Measurements from ENCODE around the gene GRAMD4.
"Not testable (repeated sequence)": the region's sequence is repeated elsewhere in the genome, so short reads cannot be mapped to it uniquely, and the experiment has no call there.

The GRAMD4 gene

DNA sequence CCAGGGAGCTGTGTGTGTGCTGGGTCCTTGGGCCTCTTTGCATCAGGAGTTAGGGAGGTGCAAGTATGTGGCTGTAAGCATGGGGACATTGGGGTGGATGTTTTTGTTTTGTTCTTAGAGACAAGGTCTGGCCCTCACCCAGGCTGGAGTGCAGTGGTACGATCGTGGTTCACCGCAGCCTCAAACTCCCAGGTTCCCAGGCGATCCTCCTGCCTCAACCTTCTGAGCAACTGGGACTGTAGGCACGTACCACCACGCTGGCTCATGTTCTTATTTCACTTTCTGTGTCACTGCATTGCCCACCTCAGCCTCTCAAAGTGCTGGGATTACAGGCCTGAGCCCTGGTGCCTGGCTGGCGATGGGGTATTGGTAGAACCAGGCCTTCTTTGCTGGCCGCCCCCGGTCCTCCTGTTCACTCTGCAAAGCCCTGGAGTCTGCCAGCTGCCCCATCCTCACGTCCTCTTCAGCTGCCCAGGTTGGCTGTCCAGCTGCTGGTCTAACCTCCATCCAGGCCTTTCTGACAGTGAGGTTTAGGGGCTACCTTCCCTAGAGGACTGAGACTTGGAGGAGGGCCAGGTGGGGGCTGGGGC, 851 bp upstream of the GRAMD4 start:
- DNase-seq (ENCODE audit: low read depth), result no peak

DNA sequence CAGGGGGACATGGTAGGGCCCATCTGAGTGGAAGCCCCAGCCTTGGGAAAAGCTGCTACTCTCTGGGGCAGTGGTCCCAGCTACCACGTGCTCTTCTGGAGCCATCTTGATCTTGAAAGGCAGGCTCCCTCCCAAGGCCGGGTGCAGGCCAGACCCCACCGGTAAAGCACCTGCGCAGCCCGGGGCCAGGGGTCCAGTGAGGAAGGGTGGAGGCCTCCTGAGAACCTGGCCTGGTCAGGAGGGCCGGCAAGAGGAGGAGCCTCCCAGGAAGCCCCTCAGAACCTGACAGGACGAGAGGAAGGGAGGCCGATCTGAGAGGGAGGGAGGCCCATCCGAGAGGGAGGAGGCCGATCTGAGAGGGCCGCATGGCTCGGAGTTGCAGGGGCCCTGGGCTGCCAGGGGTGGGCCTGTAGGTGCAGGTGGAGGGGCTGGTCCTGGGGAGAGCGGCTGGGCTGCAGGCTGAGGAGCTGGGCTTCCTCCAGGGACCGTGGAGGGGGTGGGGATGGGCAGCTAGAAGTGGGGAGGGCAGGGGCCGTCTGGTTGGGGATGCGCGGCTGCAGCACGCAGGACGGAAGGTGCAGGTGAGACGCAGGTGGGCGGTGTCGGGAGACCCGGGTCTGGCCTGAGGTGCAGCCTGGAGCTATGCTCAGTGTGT, 529 bp downstream of the GRAMD4 start:
- no peak for DNase-seq (ENCODE audit: low read depth)

DNA sequence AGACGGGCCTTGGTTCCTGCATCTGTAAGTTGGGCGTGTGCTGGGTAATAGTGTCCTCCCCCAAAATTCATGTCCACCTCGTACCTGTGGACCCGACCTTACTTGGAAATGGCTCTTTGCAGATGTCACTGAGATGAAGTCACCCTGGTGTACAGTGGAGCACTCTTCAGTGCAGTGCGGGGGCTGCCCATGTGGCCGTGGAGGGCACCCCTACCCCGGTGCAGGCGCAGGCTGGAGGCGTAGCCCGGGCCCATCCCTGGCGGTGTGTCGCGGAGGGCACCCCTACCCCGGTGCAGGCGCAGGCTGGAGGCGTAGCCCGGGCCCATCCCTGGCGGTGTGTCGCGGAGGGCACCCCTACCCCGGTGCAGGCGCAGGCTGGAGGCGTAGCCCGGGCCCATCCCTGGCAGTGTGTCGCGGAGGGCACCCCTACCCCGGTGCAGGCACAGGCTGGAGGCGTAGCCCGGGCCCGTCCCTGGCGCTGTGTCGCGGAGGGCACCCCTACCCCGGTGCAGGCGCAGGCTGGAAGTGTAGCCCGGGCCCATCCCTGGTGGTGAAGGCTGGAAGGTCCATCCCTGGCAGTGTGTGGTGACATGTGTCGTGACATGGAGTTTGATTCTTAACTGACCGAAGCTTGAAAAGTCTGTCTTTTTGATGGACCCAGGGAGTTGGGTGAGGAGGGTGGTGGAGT, 1.2 kb downstream of the GRAMD4 start:
- not testable (repeated sequence) for DNase-seq (ENCODE audit: low read depth)

DNA sequence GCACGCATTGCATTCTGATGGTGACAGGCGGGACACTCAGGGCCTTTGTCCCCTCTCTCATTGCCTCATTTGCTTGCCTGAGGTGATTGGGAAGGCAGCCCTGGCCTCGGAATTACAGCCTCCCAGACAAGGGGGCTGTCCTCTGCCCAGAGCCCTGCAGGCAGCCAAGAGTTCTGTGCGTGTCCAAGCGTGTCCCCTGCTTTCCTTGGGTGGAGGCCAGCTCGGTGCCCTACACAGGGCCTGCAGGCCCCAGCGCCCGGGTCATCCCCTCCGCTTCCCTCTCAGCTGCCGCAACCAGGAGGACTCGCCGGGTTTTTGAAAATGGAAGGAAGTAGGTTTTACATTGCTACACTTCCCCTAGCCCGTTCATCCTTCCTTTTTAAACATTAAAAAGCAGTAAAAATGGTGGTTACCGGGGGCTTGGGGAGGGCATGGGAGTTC, 1.9 kb downstream of the GRAMD4 start:
- no peak for DNase-seq (ENCODE audit: low read depth)

DNA sequence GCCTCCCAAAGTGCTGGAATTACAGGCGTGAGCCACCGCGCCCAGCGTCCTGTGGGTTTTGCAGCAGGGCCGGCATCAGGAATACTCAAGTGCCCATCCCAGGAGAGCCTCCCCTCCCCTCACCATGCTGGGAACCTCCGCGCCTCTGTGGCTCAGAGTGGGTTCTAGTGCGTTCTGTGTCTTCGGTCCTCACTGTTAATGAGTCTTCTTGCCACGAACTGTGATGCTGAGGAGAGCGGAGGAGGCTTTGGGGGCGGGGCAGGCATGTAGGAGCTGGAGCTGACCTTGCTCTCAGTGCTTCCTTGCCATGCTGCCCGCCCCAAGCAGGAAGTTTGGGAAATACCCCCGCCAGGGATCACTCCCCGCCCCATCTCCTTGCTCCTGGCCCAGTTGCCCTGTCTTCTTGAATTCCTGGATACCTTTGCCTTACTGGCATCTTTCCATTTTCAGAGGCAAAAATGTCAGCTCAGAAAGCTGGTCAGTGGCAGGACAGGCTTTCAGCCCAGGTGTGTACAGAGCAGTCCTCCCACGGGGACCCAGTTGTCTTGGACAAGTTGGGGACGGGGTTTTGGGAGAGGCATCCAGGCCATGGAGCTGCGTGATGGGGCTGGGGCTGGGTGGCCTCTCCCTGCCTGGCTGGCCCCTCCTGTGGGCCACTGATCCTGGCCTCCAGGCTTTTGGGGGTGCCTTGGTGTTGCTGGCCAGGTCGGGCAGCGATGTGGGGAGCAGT, 5.1 kb downstream of the GRAMD4 start:
- no peak for DNase-seq (ENCODE audit: low read depth)

DNA sequence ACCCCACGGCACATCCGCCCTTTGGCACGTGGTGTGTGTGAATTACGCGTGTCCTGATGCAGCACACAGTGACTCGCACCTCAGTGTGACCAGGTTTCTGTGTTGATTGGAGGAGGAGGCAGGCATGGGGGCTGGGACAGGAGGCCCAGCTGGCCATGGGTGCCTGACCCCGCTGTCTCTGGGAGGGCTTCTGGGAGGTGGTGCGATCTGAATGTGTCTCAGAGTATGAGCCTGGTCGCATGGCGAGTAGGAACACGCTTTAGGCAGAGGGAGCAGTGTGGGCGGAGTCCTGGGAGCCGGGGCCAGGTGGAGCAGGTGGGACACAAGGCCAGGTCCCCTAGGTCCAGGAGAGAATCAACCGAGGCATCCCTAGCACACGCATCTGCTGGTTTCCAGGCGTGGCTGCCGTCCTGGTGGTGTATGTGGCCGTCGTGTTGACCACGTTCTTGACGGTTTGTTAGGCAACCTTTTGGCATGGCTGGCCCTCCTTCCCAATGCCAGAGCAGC, 5.7 kb downstream of the GRAMD4 start:
- no peak for DNase-seq (ENCODE audit: low read depth)

DNA sequence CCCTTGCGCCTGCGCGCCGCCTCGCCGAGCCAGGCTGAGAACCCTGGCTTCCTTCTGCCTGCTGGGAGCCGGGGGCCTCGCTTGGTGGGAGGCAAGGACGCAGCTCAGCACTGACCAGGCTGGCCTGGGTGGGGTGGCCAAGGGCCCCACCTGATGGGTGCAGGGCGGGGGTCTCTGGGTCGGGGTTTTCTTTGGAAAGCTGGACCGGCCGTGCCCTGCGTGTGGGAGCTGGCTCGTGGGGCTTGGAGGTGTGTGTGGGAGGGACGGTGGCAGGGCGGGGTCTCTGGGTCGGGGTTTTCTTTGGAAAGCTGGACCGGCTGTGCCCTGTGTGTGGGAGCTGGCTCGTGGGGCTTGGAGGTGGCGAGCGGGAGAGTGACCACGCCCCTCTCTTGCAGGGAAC, 6.2 kb downstream of the GRAMD4 start:
- DNase-seq (ENCODE audit: low read depth), result no peak

DNA sequence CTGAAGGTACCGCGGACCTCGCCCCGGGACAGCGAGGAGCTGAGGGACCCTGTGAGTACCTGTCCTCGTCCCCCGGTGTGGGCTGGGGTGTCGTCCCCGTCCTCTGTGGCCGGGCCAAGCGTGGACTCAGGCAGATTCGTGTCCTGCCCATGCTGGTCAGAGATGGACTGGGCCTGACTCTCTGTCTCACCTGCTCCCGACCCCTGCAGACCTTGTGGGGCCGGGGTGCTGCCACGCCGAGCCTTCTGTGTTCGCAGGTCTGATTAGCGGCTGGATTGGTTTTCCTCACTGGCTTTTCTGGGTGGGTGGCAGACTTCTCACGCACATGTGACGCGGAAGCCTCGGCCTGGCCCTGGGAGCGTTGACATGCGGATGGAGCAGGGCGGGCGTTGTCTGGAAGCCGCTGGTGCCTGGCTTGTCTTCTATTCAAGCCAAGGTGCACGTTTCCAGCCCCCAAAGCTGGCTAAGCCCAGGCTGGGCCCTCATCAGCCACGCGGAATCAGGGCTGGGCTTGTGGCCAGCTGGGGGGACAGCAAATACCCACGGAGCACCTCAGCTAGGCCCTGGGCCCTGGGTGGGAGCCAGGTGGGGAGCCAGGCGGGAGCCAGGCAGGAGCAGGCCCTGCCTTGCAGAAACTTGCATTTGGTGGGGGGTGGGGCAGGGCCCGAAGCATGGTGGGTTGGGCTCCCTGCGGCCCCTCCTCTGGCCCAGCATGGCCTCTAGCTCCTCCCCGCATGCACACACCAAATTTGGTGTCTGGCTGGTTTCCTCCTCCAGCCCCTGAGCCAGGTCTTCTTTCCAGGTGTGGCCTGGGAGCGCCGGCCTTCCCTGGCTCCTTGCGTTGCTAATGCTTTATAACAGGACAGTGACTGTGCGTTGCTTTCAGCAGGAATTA, 7.0 kb downstream of the GRAMD4 start:
- DNase-seq (ENCODE audit: low read depth), result no peak

DNA sequence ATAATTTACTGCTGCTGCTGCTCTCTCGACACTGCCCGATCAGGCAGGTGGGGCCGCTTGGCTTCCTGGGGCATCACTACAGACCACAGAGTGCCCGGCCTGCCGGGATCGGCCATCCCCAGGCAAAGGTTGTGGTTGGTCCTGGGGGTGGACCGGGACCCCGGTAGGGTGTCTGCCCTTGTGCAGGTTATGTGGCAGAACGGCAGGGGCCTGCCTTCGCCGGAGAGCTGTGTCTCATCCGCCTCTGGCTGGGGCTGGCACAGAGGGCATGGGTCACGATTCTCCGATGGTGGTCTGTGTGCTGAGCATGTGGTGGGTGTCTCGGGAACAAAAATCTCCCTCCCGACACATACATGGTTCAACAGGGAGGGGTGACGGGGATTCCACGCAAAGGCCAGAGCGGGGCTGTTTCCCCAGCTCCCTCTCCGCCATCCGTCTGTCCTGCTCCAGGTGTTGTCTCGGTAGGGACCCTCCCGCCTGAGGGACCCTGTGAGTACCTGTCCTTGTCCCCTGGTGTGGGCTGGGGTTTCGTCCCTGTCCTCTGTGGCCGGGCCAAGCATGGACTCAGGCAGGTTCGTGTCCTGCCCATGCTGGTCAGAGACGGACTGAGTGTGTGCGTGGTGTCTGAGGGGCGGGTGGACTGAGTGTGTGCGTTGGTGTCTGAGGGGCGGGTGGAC, 7.8 kb downstream of the GRAMD4 start:
- DNase-seq (ENCODE audit: low read depth), result no peak

DNA sequence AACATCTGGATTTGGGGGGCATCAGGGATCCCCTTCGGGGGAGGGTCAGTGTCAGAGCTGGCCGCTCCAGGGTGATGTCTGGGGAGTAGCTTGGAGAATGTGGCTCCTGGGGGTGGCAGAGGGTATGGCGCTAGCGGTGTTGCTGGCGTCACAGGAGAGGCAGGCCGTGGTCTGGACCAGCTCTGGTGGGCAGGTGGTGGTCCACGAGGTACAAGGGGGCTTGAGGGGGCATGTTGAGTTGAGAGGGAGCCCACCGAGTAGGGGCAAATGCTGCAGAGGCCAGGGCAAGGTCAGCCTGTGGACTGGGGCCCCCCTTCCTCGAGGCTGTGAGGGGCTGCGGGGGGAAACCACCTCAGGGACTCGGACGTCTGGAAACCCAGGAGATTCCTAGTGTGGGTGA, 8.6 kb downstream of the GRAMD4 start:
- DNase-seq (ENCODE audit: low read depth), result no peak

DNA sequence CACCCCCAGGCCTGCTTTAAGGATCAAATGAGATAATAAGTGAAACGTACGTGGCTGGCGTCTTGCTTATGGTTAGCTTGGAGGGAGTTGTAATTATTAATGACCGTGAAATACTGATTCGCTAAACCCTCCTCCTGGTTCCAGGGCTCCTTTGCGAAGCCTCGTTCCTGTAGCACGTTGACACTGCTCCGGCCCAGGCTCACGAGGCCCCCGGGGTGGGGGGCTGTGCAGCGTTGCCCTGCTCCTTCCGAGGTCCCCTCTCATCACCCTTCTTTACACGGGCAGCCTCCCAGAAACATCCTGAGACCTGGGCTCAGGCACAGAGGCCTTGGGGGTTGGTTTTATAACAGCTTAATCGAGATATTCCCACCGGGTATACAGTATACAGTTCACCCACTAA, 9.1 kb downstream of the GRAMD4 start:
- DNase-seq (ENCODE audit: low read depth), result no peak

DNA sequence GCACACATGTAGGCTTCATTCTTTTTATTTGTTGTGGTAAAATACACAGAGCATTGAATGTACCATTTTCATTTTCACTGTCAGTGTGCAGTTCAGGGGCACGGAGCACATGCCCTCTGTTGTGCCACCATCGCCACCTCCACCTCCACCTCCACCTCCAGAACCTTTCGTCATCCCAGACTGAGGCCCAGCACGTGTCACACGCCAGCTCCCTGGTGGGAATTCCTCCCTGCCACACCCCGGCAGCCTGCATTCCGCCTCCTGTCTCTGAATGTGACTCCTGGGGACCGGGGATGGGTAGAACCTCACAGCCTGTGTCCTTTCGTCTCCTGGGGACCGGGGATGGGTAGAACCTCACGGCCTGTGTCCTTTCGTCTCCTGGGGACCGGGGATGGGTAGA, 10.9 kb downstream of the GRAMD4 start:
- DNase-seq (ENCODE audit: low read depth), result no peak

DNA sequence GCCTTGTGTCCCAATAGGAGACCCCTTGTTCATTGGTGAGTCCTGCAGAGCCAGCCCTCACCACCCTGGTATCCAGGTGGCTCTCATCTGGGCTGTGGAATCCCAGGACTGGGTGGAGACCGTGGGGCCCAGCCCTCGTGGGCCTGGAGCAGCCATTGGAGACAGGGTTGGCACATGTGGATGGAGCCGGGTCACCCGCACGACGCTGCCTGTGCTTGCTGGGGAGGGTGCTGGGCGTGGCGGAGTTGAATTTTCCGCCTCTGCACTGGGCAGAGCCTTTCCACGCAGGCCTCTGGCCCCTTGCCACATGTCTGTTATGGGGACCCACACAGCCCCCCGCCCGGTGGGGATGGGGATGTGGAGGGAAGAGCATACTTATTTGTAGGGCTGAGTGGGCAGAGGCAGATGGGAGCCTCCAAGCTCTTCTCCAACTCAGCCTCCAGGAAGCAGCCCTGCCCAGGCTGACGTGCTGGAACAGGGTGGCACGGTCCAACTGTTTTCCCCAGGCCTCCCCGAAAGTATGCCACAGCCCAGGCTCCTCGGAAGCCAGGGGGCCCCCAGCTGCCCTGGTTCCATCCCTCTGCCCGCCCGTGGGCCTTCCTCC, 12.6 kb downstream of the GRAMD4 start:
- no peak for DNase-seq (ENCODE audit: low read depth)

DNA sequence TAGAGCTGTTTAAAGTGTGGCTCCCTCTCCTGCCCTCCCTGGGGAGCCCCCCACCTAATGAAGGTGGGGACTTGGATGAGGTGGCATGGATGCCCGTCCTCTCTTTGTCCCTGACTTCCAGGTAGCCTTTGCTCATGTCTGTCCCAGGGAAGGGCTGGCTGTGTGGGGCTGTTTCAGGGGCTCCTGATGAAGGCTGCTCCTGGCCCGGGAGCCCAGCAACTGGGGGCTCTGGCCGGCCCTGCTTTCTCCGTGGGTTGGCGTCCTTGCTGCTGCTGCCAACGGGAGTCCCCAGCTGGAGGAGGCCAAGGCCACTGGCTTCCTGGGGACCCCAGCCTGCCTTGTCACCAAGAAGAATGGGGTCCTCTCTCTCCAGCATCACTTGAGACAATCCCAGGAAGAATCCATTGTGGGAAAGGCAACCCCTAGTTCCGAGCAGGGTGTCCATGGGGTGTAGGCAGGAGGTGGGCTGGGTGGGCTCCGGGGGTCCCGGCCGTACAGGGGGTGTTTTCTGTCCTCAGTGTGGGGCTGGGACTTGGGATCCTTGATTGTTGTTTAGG, 13.2 kb downstream of the GRAMD4 start:
- no peak for DNase-seq (ENCODE audit: low read depth)

DNA sequence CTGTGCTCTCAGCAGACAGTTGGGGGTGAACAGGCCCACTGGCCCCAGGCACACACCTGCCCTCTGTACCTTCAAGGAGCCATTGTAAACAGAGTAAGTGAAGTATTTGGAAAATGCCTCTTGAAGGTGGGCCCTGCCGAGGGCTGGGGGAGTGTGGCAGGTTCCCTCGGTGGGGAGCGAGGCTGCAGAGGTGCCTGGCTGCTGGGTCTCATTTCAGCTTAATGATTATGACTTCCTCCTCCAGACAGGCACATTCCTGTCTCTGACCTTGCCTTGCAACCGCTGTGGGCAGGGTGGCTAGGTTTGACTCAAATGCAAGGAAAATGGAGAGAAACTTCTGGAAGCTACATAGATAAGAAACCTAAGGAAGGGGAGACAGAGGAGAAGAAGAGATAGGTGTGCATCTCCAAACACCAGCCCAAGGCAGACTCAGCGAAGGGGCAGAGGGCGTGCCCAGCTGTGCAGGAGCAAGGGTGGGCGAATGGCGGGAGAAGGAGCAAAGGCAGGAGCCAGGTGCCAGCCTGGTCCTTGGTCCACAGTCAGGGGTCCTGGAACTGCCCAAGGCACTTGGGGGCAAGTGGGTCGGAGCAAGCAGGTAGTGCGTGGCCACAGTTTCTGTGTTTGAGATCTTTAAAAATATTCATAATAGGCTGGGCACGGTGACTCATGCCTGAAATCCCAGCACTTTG, 14.0 kb downstream of the GRAMD4 start:
- no peak for DNase-seq (ENCODE audit: low read depth)

DNA sequence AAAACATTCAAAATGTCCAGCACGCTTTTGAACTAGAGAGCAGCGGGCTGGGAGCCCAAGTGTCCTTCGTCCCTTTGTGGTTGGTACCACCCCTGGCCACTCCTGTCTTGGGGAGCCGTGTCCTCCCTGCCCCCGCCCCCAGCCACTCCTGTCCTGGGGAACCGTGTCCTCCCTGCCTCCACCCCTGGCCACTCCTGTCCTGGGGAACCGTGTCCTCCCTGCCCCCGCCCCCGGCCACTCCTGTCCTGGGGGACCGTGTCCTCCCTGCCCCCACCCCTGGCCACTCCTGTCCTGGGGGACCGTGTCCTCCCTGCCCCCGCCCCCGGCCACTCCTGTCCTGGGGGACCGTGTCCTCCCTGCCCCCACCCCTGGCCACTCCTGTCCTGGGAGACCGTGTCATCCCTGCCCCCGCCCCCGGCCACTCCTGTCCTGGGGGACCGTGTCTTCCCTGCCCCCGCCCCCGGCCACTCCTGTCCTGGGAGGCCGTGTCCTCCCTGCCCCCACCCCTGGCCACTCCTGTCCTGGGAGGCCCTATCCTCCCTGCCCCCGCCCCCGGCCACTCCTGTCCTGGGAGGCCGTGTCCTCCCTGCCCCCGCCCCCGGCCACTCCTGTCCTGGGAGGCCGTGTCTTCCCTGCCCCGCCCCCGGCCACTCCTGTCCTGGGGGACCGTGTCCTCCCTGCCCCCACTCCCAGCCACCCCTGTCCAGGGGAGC, 14.9 kb downstream of the GRAMD4 start:
- DNase-seq (ENCODE audit: low read depth), result not testable (repeated sequence)

DNA sequence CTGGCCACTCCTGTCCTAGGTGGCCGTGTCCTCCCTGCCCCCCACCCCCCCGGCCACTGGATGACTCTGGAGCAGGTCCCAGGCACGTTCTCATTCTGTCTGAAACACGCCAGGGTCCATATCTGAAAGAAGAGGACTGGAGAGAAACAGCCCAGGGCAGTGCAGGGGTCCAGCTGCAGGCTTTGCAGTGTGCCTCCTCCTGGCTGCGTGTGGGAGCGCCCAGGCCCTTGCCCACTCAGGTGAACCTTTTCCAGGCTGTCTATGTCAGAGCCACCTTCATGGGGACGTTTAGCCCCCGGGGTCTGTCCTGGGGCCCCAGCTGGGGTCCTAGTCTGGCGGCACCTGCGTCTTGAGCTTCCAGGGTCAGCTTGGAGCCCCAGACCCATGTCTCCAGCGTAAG, 15.6 kb downstream of the GRAMD4 start:
- no peak for DNase-seq (ENCODE audit: low read depth)

DNA sequence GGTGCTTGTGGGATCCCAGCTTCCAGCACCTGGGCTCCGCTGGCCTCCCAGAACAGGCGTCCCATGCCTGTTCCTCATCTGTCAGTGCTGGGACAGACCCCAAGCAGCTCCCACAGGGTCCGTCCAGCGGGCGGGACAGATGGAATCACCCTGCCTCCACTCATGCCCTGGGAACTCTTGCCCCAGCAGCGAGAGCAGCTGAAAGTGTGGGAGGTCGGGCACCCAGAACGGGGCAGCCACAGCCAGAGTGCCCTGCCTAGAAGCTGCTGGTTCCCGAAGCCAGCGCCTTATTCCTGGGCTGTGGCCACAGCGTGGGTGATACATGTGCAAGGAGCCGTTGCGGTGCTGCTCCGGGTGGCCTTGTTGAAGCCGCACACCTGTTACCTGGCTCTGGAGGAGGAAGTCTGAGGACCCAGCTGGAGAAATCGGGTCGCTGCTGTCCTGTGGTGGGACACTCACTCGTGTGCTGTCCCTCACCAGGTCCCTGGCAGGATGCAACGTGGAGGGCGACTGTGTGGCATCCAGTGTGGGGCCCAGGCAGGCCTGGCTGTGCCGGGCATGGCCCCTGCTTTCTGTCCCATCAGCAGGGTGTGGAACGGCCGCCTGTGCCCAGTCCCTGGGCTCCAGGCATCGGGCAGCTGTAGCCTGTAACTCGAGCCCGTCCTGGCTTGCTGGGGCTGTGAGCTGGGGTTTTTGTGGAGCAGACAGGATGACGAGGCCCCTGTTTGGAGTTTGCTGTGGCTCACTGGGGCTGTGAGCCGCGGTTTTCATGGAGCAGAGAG, 16.2 kb downstream of the GRAMD4 start:
- DNase-seq (ENCODE audit: low read depth), result no peak
